IPS-11a (cell line): ENCODE data around the gene CDK15.

Source experiments
- H3K4me3 ChIP-seq: one replicate; pipeline ENCODE4 v1.5.1; 2013; ENCODE audit warnings: low read depth, low read length, control low read depth

The CDK15 gene

DNA sequence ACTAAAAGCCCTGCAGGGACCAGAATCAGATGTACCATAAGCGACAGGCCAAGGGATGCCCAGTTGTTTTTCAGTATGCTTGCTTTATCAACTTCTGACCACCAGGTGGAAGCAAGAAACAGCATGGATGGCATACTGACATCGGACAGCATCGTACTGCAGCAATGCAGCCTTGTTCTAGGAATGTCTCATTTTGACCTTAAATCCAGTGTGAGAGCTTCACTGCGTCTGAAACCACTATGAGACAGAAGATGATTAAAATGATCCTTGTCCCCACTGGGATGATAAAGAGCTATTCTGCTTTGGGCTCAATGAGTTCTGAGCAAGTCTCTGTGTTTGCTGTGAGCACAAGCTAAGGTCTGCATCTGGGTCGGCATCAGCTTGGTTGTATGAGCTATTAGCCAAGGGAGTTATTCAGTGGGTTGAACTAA is 54.3 kb downstream of the CDK15 start:
- no peak overlapping the region for H3K4me3 ChIP-seq

DNA sequence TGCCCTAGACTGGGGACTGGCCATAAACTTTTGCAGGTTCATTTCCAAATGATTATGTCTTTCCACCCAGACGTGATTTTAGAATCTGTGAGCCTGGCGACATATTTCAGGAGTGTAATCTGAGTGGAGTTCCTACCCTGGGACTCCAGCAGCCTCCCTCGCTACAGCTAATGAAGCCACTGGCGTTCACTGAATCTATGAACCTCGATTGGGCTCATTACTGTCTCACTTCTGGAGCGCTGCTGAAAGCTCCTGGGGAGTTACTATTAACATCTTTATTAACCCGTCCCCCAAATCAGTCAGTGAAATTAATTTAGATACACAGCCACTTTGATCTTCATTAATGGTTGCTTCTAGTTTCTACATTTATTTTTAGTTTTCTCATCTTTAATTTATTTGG is 56.5 kb downstream of the CDK15 start:
- no peak overlapping the region for H3K4me3 ChIP-seq

DNA sequence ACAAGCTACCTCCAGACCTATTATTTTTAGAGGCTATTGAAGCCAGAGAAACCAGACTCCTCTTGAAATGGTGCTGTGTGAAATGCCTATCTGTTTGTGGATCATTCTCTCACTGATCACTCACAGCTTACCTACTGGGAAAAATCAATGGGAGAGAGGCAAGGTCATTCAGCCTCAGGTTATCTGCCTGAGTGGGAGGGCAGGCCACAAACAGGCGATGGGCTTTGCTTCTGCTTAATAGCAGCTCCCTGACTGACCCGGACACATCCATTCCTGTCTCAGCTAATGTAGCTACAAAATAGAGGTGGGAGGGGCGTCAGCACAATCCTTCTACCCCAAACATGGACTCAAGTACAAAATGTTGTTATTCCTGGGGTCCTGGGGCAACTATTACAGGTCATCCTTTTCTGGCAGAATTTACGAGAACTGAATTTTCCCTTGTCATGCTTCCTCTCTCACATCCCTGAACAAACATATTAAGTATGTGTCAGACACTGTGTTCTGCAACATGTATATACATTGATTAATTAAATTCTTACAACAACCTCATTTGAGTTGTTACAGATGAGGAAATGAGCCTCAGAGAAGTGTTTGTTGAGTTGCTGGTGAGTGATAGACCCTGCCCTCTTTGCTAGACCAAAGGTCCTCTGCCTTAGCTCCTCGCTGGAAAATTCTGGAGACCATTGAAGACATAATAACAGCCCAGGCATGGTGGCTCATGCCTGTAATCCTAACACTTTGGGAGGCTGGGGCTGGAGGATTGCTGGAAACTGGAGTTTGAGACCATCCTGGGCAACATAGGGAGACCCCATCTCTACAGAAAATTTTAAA is 60.5 kb downstream of the CDK15 start:
- no peak overlapping the region for H3K4me3 ChIP-seq

DNA sequence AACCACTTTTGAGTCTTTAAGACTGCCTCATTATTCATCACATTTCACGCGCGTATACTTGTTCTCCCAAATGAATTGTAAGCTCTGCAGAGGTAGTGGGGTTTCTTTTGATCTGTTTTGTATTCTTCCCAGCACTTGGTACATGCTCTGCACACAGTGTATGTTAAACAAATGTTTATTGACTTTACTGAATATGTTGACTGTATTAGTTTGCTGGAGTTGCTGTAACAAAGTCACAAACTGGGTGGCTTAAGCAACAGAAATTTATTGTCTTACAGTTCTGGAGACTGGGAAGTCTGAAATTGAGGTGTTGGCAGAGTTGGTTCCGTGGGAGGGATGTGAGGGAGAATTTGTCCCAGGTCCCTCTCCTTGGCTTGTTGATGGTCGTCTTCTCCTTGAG is 65.1 kb downstream of the CDK15 start:
- H3K4me3 ChIP-seq: no peak overlapping the region

DNA sequence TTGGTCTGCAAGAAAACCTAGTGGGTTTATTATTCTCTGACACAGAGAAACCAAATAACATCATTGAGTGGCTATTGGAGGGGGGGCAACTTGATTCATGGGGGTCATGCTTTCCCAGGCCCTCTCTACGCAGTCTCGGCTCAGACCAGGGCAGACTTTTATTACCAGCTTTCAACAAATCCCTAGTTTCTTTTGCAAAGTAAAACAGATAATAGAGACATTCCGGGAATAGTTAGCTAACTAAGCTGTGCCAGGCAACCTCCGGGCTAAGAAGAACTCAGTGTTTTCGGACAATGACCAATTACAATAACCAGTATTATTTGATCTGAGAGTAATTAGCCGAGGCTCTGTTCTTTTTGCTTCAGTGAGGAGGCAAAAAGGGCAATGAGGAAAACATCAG is 66.3 kb downstream of the CDK15 start:
- no peak overlapping the region for H3K4me3 ChIP-seq

DNA sequence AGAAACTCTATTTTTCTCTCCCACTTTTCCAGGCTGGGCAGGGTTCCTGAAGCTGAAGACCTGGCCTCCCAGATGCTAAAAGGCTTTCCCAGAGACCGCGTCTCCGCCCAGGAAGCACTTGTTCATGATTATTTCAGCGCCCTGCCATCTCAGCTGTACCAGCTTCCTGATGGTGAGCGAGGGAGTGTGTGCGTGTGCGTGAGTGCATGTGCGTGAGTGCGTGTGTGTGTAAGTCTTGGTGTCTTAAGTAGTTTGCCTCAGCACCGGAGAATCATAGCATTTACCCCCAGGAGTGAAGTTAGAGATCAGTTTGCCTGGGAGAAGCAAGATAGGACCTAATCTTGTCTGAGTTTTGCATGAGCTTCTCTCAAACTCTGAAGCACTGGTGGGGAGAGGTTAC is 73.7 kb downstream of the CDK15 start:
- no peak overlapping the region for H3K4me3 ChIP-seq

DNA sequence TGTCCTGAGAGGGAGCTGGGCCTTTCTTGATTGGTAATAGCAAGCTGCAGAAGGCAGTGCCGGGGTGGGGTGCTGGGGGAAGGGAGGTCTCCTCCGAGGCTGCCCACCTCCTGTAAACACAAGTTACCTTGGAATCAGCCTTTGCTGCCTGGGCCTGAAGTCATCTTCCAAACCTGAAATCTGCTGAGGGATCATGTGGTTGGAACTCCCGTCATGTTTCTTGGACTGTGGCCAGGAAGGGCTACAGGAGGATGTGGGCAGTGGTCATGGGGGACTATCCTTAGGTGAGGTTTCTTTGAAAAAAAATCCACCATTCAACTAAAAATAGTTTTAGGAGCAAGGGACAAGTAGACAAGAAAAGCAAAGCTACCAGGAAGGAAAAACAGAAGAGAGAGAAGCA is 74.2 kb downstream of the CDK15 start:
- H3K4me3 ChIP-seq: no peak overlapping the region

DNA sequence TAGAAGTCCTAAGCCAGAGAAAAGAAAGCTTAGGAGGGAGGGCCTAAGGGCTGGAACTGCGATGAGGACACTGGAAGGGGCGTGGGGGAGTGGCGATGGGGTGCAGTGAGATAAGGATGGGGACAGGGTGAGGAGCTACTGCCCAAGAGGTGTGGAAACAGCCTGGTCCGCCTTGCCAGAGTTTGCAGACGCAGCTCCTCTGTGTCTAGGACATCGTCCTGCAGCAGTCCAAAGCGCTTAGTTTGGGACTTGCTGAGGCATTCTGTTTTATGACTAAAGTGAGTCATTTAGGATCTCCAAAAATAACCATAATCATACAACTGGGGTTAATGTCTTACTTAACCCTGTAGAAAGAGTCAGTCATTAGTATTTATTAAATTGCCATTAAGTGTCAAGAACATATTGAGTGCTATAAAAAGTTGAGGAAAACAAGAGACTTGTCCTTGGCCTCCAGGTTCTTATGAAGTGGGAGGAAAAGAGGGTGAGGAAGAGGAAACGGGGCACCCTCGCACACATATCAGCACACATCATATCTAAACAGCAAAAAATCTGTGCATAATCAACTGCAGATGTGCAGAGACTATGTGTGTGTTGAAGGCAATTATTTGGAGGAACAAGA is 74.8 kb downstream of the CDK15 start:
- H3K4me3 ChIP-seq: no peak overlapping the region

DNA sequence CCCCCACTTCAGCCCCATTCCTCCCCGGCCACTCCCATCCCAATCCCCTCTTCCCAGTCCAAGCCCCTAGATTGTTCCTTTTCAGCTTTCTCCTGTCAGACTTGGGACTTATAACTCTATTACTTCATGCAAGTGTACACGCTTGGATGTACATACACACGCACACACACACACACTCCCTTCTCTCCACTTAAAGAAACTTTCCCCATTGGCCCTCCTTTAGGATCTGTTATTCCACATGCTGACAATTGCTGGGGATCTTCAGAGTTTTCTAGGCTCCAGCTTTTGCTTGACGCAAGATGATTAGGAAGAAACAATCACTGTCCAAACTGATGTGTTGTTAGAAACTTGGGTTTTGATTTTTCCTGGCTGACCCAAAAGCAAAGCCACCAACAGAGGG is 75.4 kb downstream of the CDK15 start:
- no peak overlapping the region for H3K4me3 ChIP-seq

DNA sequence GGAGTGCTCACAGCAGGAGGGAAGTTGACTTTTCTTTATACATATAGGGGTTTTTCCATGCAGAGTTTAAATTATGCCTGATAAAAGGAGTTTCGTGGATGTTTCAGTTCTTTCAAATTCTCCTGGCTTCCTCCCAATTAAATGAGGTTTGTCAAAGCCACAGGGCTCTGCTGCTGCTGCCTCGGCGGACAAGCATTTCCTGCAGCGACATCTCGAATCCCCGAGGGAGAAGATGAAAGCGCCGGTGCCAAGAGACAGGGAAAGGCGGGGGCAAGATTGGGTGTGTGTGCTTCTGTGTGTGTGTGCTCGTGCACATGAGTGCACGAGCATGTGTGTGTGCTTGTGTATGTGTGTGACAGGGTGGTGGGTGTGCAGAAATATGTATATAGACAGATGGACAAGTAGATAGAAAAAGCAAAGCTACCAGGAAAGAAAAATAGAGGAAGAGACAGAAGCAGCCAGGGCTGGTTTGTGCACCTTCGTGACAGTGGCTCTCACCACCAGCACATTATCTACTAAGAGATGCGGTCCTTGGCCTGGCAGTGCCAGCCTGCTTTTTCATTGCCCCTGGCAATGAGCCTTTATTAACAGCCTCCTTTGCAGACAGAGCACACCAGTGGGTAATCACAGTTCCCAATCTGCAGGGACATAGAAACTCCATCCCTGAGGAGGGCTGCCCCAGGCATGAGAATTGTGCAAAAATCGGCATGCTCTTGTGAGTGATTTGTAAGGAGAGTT is 76.2 kb downstream of the CDK15 start:
- no peak overlapping the region for H3K4me3 ChIP-seq

DNA sequence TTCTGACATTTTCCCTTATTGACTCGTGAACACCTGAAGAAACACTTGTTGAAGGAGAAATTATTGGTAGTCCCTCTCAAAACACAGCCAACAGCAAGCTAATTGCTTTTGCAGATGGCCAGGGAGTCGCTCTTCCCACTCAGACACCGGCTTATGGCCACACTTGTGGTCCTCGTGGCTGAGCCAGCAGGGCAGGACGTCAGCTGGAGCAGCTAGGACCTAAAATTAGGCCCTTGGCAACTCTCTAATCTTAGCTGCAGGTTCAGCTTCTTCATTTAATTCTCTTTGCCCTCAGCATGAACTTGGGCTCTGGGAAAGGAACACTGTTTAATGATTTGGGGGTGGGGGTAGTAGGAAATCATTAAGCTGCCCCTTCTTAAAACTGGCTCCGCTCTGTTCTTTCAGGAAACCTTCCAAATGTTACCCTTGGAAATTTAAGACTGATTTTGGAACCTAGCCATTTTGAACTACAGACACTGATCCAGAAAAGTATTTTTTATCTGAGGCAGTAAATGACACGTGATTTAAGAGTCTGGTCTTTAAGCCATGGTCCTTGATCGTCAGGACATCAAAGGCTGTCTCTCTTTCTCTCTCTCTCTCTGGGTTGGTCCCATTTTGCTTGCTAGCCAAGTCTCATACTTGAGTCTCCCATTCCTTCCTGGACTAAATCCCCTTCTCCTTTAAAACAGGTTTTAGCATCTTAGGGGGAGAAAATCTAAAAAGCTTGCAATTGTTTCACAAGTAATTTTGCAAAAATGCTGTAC is 77.5 kb downstream of the CDK15 start:
- no peak overlapping the region for H3K4me3 ChIP-seq

DNA sequence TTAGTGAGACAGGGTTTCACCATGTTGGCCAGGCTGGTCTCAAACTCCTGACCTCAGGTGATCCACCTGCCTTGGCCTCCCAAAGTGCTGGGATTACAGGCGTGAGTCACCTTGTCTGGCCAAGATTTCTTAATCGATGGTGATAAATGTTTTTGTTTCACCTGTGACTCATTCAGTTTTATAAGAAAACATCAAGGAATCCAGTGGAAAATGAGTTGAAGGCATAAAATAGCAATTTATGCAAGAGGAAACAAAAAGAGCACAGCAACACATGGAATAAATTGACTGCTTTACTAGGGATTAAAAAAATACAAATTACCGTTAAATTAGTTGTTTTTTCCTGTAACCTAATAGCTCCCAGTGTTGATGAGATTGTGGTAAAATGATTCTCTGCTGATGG is 80.2 kb downstream of the CDK15 start:
- no peak overlapping the region for H3K4me3 ChIP-seq

DNA sequence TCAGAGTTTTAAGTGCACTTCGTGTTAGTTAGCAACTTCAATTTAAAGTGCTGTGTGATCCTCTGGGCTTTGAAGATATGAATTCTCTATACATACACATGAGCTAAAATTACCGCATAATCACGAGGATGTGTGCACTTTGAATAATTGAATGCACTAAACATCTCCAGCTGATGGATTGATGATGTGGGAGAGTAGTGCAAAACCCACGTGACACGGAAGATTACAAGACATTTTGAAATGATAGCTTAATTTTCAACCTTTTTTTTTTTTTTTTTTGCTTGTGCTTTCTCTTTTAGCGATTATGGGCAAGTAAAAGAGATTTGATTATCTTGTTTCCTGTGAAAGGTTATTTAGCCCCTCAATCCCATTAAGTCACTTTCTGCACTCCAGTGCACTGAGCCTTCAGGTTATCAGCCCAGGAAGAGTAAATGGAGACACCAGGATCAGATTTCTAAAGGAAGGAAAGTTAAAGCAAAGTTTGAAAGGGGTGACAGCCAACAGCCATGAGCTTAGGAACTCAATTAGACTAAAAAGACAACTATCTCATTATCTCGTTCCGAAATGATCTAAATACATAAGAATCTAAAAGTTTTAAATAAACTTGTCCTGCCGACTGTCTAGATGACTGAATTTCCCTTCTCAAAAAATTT is 81.6 kb downstream of the CDK15 start:
- H3K4me3 ChIP-seq: no peak overlapping the region

DNA sequence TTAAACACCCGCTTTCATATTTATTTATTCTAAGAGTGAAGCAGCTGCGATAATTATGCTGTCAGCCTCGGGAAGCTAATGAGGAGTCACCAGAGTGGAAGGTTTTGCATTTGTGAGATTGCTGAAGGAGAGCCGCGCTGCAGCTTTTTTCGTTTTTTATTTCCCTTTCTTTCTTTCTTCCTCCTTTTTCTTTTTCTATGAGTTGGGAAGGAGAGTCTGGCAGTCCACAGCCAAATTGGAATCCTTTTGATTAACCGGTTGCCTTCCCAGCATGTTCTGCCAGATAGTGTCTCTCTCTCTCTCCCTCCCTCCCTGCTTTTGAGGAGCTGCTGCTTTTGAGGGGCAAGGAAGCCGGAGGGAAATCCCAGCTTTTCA is 82.1 kb downstream of the CDK15 start:
- no peak overlapping the region for H3K4me3 ChIP-seq

DNA sequence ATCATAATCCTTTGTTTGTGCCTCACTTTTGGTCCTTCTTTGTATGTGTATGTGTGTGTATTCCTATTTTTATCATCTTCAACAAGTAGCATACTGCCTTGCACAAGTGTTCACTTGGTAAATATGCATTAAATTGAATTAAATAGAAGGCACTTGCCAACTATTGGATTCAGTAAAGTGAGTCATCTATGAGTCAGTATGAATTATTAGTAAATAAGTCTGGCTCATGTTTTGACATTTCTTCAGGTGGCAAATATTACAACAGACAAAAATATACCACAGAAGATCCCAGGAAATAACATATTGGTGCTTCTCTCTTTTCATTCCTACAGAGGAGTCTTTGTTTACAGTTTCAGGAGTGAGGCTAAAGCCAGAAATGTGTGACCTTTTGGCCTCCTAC is 84.1 kb downstream of the CDK15 start:
- H3K4me3 ChIP-seq: no peak overlapping the region

DNA sequence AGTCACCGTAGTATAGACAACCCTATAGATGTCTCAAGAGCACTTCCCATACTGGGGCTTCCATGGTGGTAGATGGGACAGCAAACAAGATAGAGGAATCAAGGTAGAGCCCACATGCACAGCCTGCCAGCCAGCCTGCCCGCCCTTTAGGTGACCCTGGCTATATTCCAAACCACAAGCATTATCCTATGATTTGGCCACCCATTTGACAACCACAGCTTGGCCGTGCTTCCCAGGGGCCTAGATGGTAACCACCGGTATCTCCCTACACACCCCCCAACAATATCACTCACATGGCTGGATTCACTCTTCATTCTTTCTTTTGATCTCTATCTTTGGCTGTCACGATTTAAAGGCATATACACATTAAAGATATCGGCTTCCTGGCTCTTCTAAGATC is 85.3 kb downstream of the CDK15 start:
- H3K4me3 ChIP-seq: no peak overlapping the region

DNA sequence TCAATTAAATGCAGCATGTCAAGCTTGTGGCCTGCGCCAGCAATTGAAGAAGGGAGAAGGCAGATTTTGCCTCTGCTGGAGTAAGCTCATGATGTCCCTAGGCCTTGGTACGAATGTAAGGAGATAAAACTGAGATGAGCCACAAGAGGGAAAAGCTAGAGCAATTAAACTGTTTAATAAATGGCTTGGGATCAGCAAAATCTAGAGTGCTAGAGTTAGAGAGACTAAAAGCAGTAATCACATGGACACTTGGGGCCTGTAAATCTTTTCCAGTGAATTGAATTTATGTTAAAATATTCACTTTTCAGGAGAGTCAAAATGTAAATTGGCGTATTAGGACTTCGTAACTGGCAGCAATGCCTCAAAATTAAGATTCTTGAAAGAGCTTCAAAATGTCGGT is 86.2 kb downstream of the CDK15 start:
- H3K4me3 ChIP-seq: no peak overlapping the region

DNA sequence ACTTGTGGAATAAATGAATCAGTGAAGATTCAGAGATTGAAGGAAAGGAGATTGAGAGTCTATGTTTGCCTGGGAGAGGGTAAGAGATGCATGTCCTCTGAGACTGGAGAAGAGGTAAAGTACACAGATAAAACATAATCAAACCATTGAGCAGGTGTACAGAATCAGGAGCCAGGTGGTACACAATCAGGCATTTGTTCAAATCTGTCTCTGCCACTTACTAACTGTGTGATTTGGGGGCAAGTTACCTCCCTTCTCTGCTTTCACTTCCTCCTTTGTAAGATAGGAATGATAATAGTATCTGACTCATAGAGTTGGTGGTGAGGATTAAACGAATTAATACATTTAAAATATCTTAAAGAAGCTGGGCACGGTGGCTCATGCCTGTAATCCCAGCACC is 94.0 kb downstream of the CDK15 start:
- H3K4me3 ChIP-seq: no peak overlapping the region

DNA sequence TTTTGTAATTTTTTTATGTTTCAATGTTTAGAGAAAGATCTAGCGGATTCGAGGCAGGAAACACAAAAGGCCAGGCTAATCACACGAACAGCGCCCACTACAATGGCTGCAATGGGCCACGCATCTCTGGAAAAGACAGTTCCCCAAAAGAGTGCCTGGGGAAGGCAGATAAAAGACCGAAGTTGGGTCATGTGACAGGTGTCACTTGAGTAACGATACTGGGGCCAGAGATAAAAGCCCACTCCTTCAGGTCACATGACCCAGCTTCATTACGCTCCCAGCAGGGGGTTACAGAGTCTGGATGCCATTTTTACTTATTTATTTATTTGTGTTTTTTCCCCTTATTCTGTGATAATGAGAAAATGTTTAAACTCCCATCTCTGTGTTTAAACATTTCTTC is 95.4 kb downstream of the CDK15 start:
- no peak overlapping the region for H3K4me3 ChIP-seq

DNA sequence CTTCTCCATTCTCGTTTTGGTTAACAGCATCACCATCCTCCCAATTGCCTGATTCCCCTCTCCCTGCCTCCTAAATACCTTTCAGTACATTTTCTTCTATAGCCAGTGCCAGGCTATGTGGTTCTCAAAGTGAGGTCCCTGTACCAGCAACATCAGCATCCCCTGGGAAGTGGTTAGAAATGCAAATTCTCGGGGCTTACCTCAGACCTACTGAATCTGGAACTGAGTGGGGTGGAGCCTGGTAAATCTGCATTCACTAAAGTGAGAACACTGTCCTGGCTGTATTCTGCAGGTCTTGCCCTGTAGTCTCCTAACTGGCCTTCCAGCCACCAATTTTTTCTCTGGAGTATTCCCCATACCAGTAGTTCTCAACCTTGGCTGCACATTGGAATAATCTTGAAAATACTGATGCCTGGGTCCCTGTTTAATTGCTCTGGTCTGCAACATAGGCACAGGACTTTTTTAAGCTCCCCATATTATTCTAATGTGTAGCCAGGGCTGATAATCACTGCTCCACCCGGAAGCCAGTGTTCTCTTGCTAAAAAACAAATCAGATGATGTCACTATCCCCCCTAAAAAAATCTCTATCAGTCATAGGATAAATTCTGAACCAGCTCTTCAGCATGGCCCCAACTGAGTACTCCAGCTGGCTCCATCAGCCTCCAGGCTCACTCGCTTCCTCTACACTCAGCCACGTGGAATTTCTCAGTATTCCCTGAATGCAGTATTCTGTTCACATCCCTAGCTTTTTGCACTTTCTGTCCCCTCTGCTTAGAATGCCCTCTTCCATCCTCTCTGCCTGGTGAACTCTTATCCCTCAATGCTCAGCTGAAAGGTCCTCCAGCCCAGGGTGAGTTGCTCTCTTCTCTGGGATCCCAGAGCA is 98.4 kb downstream of the CDK15 start:
- H3K4me3 ChIP-seq: no peak overlapping the region
